22Rv1 (cell line): ENCODE results near the gene CAMTA1.

ENCODE experiments used
- H3K27ac ChIP-seq: fragments of 450-650 bp; 2 replicates; pipeline ENCODE4 v1.5.1; 2017
- CTCF ChIP-seq: fragments of 450-650 bp; IDR thresholded peaks from 2 replicates; pipeline ENCODE4 v1.5.1; 2017; ENCODE audit warnings: mild to moderate bottlenecking
- ZFX ChIP-seq: fragments of 450-650 bp; IDR thresholded peaks from 2 replicates; pipeline ENCODE4 v1.6.1; 2017; ENCODE audit warnings: antibody characterized with exemption, borderline replicate concordance

CAMTA1 gene

DNA sequence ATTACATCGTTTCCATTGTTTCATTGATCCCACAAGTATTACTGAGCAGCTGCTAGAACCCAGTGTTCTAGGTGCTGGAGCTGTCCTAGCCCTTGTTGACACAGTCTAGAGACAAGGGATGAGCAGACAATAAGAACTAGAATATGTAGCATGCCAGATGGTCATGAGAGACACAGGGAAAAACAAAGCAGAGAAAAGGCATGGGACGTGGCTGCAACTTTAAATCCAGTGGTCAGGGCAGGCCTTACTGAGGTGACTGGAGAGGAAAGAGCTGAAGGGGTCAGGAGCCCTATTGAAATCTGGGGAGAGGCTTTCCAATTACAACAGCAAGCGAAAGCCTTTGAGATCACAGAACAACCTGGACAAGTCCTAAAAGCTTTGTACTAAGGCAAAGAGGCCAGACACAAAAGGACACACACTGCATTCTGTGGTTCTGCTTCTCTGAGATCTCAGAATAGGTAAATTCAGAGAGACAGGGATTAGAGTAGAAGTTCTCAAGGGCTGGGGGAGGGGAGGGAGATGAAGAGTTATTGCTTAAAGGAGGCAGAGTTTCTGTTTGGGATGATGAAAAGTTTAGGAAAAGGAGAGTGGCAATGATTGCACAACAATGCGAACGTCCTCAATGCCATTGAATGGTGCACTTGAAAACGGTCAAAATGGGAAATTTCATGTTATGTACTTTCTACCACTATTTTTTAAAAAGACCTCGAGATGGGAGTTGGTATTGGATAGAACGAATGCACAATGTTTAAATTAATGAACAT lies 518.5 kb downstream of the CAMTA1 start:
- no peak overlapping the region for H3K27ac ChIP-seq
- TF ChIP-seq ZFX: no peak
- no peak for TF ChIP-seq CTCF

GRCh38 chr1:7313081-7313546 lies 527.9 kb downstream of the CAMTA1 start:
- no peak for TF ChIP-seq CTCF
- TF ChIP-seq ZFX: no peak
- no peak overlapping the region for H3K27ac ChIP-seq

- H3K27ac ChIP-seq: no peak overlapping the region
- TF ChIP-seq ZFX: no peak
- no peak for TF ChIP-seq CTCF
These were observed 528.6 kb downstream of the CAMTA1 start for GRCh38 chr1:7313826-7314225.

DNA sequence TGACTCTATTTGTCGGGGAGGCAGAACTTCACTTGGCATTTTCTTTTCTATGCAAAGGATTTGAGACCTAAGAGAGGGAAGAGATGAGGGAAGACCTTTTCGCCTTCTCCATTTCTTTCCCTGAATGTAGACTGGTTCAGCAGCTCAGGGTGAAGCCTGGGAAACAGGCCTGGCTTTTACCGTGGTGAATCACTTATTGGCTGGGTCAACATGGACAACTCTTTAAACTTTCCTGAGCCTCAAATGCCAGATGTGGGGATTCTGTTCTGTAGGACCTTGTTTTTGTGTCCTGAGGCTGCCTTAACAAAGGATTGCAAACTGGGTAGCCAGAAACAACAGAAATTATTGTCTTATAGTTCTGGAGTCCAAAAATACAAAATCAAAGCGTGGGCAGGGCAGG lies 530.1 kb downstream of the CAMTA1 start:
- no peak overlapping the region for H3K27ac ChIP-seq
- TF ChIP-seq CTCF (no peak), ZFX (no peak)

- no peak for TF ChIP-seq ZFX
- TF ChIP-seq CTCF: no peak
These were observed 530.7 kb downstream of the CAMTA1 start for GRCh38 chr1:7315946-7316345.

GRCh38 chr1:7317888-7318287 lies 532.6 kb downstream of the CAMTA1 start:
- H3K27ac ChIP-seq: no peak overlapping the region
- no peak for TF ChIP-seq CTCF
- no peak for TF ChIP-seq ZFX

More at GRCh38 chr1:7315946-7316345, 530.7 kb downstream of the CAMTA1 start:
- H3K27ac ChIP-seq: no peak overlapping the region

DNA sequence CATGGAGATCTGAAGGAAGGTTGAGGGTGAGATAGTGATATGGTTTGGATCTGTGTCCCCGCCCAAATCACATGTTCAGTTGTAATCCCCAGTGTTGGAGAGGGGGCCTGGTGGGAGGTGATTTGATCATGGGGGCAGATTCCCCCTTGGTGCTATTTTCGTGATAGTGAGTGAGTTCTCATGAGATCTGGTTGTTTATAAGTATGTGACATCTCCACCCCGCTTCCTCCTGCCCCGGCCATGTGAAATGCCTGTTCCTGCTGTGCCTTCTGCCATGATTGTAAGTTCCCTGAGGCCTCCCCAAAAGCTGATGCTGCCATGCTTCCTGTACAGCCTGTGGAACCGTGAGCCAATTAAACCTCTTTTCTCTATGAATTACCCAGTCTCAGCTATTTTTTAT lies 533.9 kb downstream of the CAMTA1 start:
- TF ChIP-seq CTCF: no peak
- TF ChIP-seq ZFX: no peak

More for the DNA sequence above, 533.9 kb downstream of the CAMTA1 start:
- no peak overlapping the region for H3K27ac ChIP-seq
